HG03469 (cell line): ENCODE results near the gene TBC1D5.
"Not testable (repeated sequence)": the region's sequence is repeated elsewhere in the genome, so short reads cannot be mapped to it uniquely, and the experiment has no call there.

Experiments
- ATAC-seq: cut with Tn5 transposase; IDR thresholded peaks from one replicate; pipeline ENCODE4 v1.9.1; 2021; ENCODE audit warnings: mild to moderate bottlenecking, moderate library complexity, moderate number of reproducible peaks; ENCODE audit not compliant: unreplicated experiment

The TBC1D5 gene

GRCh38 chr3:17430582-17430981, 311.8 kb downstream of the TBC1D5 start:
- ATAC-seq = no peak

GRCh38 chr3:17423786-17424536, 318.5 kb downstream of the TBC1D5 start:
- ATAC-seq = no peak

- no peak for ATAC-seq
Observed at GRCh38 chr3:17422636-17423035, 319.8 kb downstream of the TBC1D5 start.

- no peak for ATAC-seq
Observed at GRCh38 chr3:17420668-17421067, 321.8 kb downstream of the TBC1D5 start.

GRCh38 chr3:17412950-17413530, 329.4 kb downstream of the TBC1D5 start:
- peak; percentile 83 for ATAC-seq

GRCh38 chr3:17411157-17411877, 331.1 kb downstream of the TBC1D5 start:
- no peak for ATAC-seq

GRCh38 chr3:17407576-17407975, 334.9 kb downstream of the TBC1D5 start:
- ATAC-seq = no peak

GRCh38 chr3:17404548-17404947, 337.9 kb downstream of the TBC1D5 start:
- ATAC-seq = no peak

- no peak for ATAC-seq
Observed at GRCh38 chr3:17402442-17402841, 340.0 kb downstream of the TBC1D5 start.

GRCh38 chr3:17401912-17402311, 340.5 kb downstream of the TBC1D5 start:
- no peak for ATAC-seq

- ATAC-seq = peak; percentile 30
Observed at GRCh38 chr3:17399586-17399985, 342.8 kb downstream of the TBC1D5 start.

GRCh38 chr3:17398959-17399551, 343.4 kb downstream of the TBC1D5 start:
- peak; percentile 94 for ATAC-seq

GRCh38 chr3:17396036-17396435, 346.4 kb downstream of the TBC1D5 start:
- ATAC-seq = no peak

GRCh38 chr3:17394541-17395155, 347.8 kb downstream of the TBC1D5 start:
- ATAC-seq = no peak

- not testable (repeated sequence) for ATAC-seq
Observed at GRCh38 chr3:17392516-17392915, 349.9 kb downstream of the TBC1D5 start.

GRCh38 chr3:17390785-17391184, 351.6 kb downstream of the TBC1D5 start:
- no peak for ATAC-seq

GRCh38 chr3:17387108-17387507, 355.3 kb downstream of the TBC1D5 start:
- ATAC-seq = no peak

GRCh38 chr3:17386432-17386831, 356.0 kb downstream of the TBC1D5 start:
- no peak for ATAC-seq

- ATAC-seq = no peak
Observed at GRCh38 chr3:17384567-17385296, 357.7 kb downstream of the TBC1D5 start.

GRCh38 chr3:17373304-17373703, 369.1 kb downstream of the TBC1D5 start:
- no peak for ATAC-seq
